Caco-2 (cell line): ENCODE results near the gene ITGAE. TPM values are rescaled to one million over a fixed set of nuclear protein-coding genes. Genes with fewer than 3 reads are reported as not detected.

ENCODE experiments used
- BruUV-seq: library from RNA; stranded (reverse); fragments of 400-500 nt; replicated peaks from 2 replicates; lab custom pipeline; 2021; lab: Mats Ljungman, UMichigan
- CTCF ChIA-PET: fragments of 300-600 bp; sonication (Branson Sonifier 250); formaldehyde crosslinking; loops from one replicate; lab custom pipeline; 2022; ENCODE audit warnings: antibody characterized with exemption; lab: Charles Lee
- POLR2A ChIA-PET: fragments of 300-600 bp; sonication (Branson Sonifier 250); formaldehyde crosslinking; loops from one replicate; lab custom pipeline; 2022; ENCODE audit warnings: antibody characterized with exemption; lab: Charles Lee
- DNase-seq, 2 experiments: peaks; one replicate each; pipeline versions ENCODE4 v3.0.0 to v3.0.0-alpha.2; 2020 to 2022
- H3K27me3 ChIP-seq: replicated peaks from 2 replicates; pipeline ENCODE4 v1.6.0; 2011; ENCODE audit warnings: low read length; ENCODE audit not compliant: control insufficient read depth, insufficient read depth
- H3K36me3 ChIP-seq: 2 replicates; pipeline ENCODE4 v1.5.1; 2011; ENCODE audit warnings: low read length; ENCODE audit not compliant: control insufficient read depth, insufficient read depth
- H3K4me1 ChIP-seq: fragments of 250-450 bp; sonication (Bioruptor Pico); 2 replicates; pipeline ENCODE4 v1.5.1; 2020; ENCODE audit warnings: mild to moderate bottlenecking
- H3K4me3 ChIP-seq: 2 replicates; pipeline ENCODE4 v1.5.1; 2011; ENCODE audit warnings: low read depth, mild to moderate bottlenecking, control low read depth, low read length
- H3K9me3 ChIP-seq: fragments of 250-450 bp; sonication (Bioruptor Pico); 2 replicates; pipeline ENCODE4 v1.5.1; 2020; ENCODE audit warnings: mild to moderate bottlenecking, moderate library complexity
- H3K27ac Mint-ChIP-seq: one replicate; pipeline ENCODE4 v1.8.0; 2022; ENCODE audit warnings: mixed read lengths; ENCODE audit not compliant: unreplicated experiment
- H3K27me3 Mint-ChIP-seq: one replicate; pipeline ENCODE4 v1.8.0; 2022; ENCODE audit warnings: mixed read lengths; ENCODE audit not compliant: insufficient read depth, unreplicated experiment
- H3K36me3 Mint-ChIP-seq: one replicate; pipeline ENCODE4 v1.8.0; 2022; ENCODE audit warnings: mild to moderate bottlenecking, mixed read lengths; ENCODE audit not compliant: insufficient read depth, unreplicated experiment
- H3K4me1 Mint-ChIP-seq: one replicate; pipeline ENCODE4 v1.8.0; 2022; ENCODE audit warnings: low read depth, mixed read lengths; ENCODE audit not compliant: unreplicated experiment
- H3K4me3 Mint-ChIP-seq: one replicate; pipeline ENCODE4 v1.8.0; 2022; ENCODE audit warnings: mild to moderate bottlenecking, moderate library complexity, mixed read lengths; ENCODE audit not compliant: unreplicated experiment
- H3K9me3 Mint-ChIP-seq: one replicate; pipeline ENCODE4 v1.8.0; 2022; ENCODE audit warnings: mixed read lengths; ENCODE audit not compliant: unreplicated experiment
- intact Hi-C: fragments of 100-400 bp; cut with micrococcal nuclease; formaldehyde crosslinking; loops from one replicate; pipeline ENCODE4 v1.10.0; 2022; ENCODE audit not compliant: unreplicated experiment
- total RNA-seq: library from RNA; stranded (reverse); gene quantifications from 2 replicates; pipeline ENCODE4 v1.2.3, GENCODE V29; 2022
- TF ChIP-seq, protein P1 (sequence below), 2 experiments: fragments of 200-600 bp in 1 of 2; IDR thresholded peaks; 1 replicate in 1 of 2; 2 replicates in 1 of 2; pipeline versions ENCODE4 v1.5.1 to v1.8.0; 2011 to 2022; ENCODE audit warnings: antibody characterized with exemption in 1 of 2, control low read depth in 1 of 2, inconsistent platforms in 1 of 2, low read depth in 1 of 2, low read length in 1 of 2, mild to moderate bottlenecking in 1 of 2, moderate library complexity in 1 of 2; ENCODE audit not compliant: insufficient read depth in 1 of 2, severe bottlenecking in 1 of 2, unreplicated experiment in 1 of 2

ITGAE gene
- total RNA-seq, 1 experiment from 2014 or later, result 12.8 TPM

DNA sequence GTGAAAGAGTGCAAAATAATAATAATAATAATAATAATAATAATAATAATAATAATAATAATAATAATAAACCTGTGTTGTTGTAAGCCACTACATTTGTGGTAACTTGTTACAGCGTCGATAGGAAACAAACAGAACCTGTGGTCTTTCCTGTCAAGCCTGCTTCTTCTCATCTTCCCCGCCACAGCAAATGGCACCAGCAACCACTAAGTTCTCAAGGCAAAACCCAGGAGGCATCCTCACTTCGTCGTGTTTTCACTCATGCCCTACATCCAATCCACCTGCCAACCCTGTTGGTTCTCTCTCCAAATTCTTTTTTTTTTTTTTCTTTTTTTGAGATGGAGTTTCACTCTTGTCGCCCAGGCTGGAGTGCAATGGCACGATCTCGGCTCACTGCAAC is 34.2 kb downstream of the ITGAE start:
- Mint-ChIP-seq H3K4me3 (no peak overlapping the region), H3K27me3 (no peaks in the 10 kb centered on the region), H3K27ac (no peak overlapping the region), H3K36me3 (peaks cover 5% of the 10 kb centered on the region), H3K4me1 (no peaks in the 10 kb centered on the region), H3K9me3 (no peaks in the 10 kb centered on the region)
- intact Hi-C loops, result no loop called here
- no peak for DNase-seq
- POLR2A ChIA-PET, result no interaction called here
- TF ChIP-seq, protein P1, sequence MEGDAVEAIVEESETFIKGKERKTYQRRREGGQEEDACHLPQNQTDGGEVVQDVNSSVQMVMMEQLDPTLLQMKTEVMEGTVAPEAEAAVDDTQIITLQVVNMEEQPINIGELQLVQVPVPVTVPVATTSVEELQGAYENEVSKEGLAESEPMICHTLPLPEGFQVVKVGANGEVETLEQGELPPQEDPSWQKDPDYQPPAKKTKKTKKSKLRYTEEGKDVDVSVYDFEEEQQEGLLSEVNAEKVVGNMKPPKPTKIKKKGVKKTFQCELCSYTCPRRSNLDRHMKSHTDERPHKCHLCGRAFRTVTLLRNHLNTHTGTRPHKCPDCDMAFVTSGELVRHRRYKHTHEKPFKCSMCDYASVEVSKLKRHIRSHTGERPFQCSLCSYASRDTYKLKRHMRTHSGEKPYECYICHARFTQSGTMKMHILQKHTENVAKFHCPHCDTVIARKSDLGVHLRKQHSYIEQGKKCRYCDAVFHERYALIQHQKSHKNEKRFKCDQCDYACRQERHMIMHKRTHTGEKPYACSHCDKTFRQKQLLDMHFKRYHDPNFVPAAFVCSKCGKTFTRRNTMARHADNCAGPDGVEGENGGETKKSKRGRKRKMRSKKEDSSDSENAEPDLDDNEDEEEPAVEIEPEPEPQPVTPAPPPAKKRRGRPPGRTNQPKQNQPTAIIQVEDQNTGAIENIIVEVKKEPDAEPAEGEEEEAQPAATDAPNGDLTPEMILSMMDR (IDR thresholded peaks at IDR 0.05; ENCODE audit: insufficient read depth in 1 of 2, low read depth in 1 of 2, low read length in 1 of 2, severe bottlenecking in 1 of 2, unreplicated experiment in 1 of 2), result no peak
- no peaks in the 10 kb centered on the region for H3K27me3 ChIP-seq
- no peaks in the 10 kb centered on the region for H3K9me3 ChIP-seq
- H3K4me3 ChIP-seq, result no peak overlapping the region
- H3K36me3 ChIP-seq, result no peaks in the 10 kb centered on the region
- H3K4me1 ChIP-seq, result no peaks in the 10 kb centered on the region
- CTCF ChIA-PET, result interaction anchor here (0.8 kb wide), 1 partner anchor 43 kb away, joined by 3 read pairs; the partner anchor contains the start of gene HASPIN
- no TSS peak for BruUV-seq

DNA sequence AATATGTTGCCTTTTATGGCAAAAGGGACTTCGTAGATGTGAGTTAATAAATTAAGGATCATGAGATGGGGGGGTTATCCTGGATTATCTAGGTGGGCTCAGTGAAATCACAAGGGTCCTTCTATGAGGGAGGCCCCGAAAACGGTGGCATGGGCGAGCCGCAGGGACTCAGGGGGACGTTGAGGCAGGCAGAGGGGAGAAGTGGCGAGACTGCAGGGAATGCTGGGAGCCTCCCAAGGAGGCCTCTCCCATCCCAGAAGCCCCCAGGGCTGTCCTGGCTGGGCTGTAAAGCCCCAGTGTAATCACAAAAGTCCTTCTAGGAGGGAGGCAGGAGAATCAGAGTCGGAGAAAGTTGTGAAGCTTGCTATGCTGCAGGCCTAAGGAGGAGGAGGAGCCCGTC is 35.0 kb downstream of the ITGAE start:
- ChIA-PET CTCF (interaction anchor here (0.8 kb wide), 1 partner anchor 42 kb away, joined by 3 read pairs; the partner anchor contains the start of gene HASPIN), POLR2A (no interaction called here)
- H3K9me3 ChIP-seq, result no peaks in the 10 kb centered on the region
- DNase-seq, result no peak
- H3K27ac Mint-ChIP-seq, result no peak overlapping the region
- H3K27me3 Mint-ChIP-seq, result no peaks in the 10 kb centered on the region
- no peak overlapping the region for H3K4me3 ChIP-seq
- H3K36me3 ChIP-seq, result no peaks in the 10 kb centered on the region
- BruUV-seq, result no TSS peak
- H3K27me3 ChIP-seq, result no peaks in the 10 kb centered on the region
- peaks cover 4% of the 10 kb centered on the region for H3K9me3 Mint-ChIP-seq
- intact Hi-C loops, result no loop called here
- peaks cover 5% of the 10 kb centered on the region for H3K36me3 Mint-ChIP-seq
- TF ChIP-seq, protein P1 (IDR thresholded peaks at IDR 0.05; ENCODE audit: insufficient read depth in 1 of 2, low read depth in 1 of 2, low read length in 1 of 2, severe bottlenecking in 1 of 2, unreplicated experiment in 1 of 2), result no peak
- H3K4me1 ChIP-seq, result no peaks in the 10 kb centered on the region
- H3K4me1 Mint-ChIP-seq, result no peaks in the 10 kb centered on the region
- no peak overlapping the region for H3K4me3 Mint-ChIP-seq

DNA sequence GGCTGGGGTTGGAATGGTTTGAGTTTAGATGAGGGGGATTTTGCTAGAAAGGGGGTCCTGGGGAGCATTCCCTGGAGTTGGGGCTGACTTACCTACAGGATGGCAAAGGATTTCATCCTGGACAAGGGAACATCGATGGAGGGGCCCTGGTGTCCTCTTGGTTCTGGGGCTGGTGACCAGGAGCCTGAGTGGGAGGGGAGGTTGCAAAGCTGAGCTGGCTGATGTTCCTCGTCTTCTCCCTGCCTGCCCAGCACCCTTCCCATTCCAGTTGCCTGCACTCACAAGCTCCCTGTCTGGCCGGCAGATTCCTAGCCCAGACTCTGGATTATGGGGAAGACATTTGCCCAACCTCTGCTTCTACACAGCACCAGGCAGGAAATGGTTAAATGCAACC is 37.2 kb downstream of the ITGAE start:
- DNase-seq, result no peak
- BruUV-seq, result no TSS peak
- Mint-ChIP-seq H3K27me3 (no peaks in the 10 kb centered on the region), H3K36me3 (peaks cover 5% of the 10 kb centered on the region), H3K4me1 (no peaks in the 10 kb centered on the region), H3K27ac (no peak overlapping the region), H3K9me3 (peaks cover 9% of the 10 kb centered on the region), H3K4me3 (no peak overlapping the region)
- H3K9me3 ChIP-seq, result no peaks in the 10 kb centered on the region
- CTCF ChIA-PET, result no interaction called here
- no peaks in the 10 kb centered on the region for H3K4me1 ChIP-seq
- H3K4me3 ChIP-seq, result no peak overlapping the region
- H3K36me3 ChIP-seq, result no peaks in the 10 kb centered on the region
- H3K27me3 ChIP-seq, result no peaks in the 10 kb centered on the region
- POLR2A ChIA-PET, result no interaction called here
- intact Hi-C loops, result no loop called here
- TF ChIP-seq, protein P1 (IDR thresholded peaks at IDR 0.05; ENCODE audit: insufficient read depth in 1 of 2, low read depth in 1 of 2, low read length in 1 of 2, severe bottlenecking in 1 of 2, unreplicated experiment in 1 of 2), result no peak
